T-helper 1 cell (primary cell): ENCODE measurements around the gene DTX4.

Experiments
- DNase-seq, 5 donors: peaks; one replicate each; pipeline ENCODE4 v3.0.0-alpha.2; 2012 to 2020

Gene DTX4

GRCh38 chr11:59173080-59173963, 1.4 kb downstream of the DTX4 start:
- DNase-seq: no peak

- no peak for DNase-seq
These were observed 2.2 kb downstream of the DTX4 start for GRCh38 chr11:59173964-59174663.

- no peak for DNase-seq
These were observed 2.7 kb downstream of the DTX4 start for GRCh38 chr11:59174664-59175033.

GRCh38 chr11:59175091-59175501, 3.2 kb downstream of the DTX4 start:
- DNase-seq: no peak

GRCh38 chr11:59176330-59176729, 4.4 kb downstream of the DTX4 start:
- DNase-seq: no peak

- DNase-seq: no peak
These were observed 6.5 kb downstream of the DTX4 start for GRCh38 chr11:59178402-59178801.

- no peak for DNase-seq
These were observed 7.2 kb downstream of the DTX4 start for GRCh38 chr11:59179121-59179520.

GRCh38 chr11:59180168-59180776, 8.3 kb downstream of the DTX4 start:
- DNase-seq: no peak

- DNase-seq: no peak
These were observed 9.0 kb downstream of the DTX4 start for GRCh38 chr11:59180907-59181306.

GRCh38 chr11:59181746-59182456, 10.0 kb downstream of the DTX4 start:
- DNase-seq: no peak

- DNase-seq: no peak
These were observed 10.7 kb downstream of the DTX4 start for GRCh38 chr11:59182457-59183151.

GRCh38 chr11:59183771-59184170, 11.8 kb downstream of the DTX4 start:
- DNase-seq: no peak

GRCh38 chr11:59184691-59185339, 12.9 kb downstream of the DTX4 start:
- DNase-seq: no peak

GRCh38 chr11:59185386-59185945, 13.5 kb downstream of the DTX4 start:
- no peak for DNase-seq

GRCh38 chr11:59186130-59186594, 14.2 kb downstream of the DTX4 start:
- peak in 4 of 5 donors; percentile 28 to 36 (median 34) for DNase-seq

- no peak for DNase-seq
These were observed 15.1 kb downstream of the DTX4 start for GRCh38 chr11:59187035-59187434.

GRCh38 chr11:59187587-59187986, 15.7 kb downstream of the DTX4 start:
- DNase-seq: no peak

- DNase-seq: no peak
These were observed 17.0 kb downstream of the DTX4 start for GRCh38 chr11:59188954-59189353.

- no peak for DNase-seq
These were observed 18.1 kb downstream of the DTX4 start for GRCh38 chr11:59189986-59190385.

- no peak for DNase-seq
These were observed 19.2 kb downstream of the DTX4 start for GRCh38 chr11:59191095-59191494.

GRCh38 chr11:59191890-59192289, 20.0 kb downstream of the DTX4 start:
- DNase-seq: no peak
